NCI-H345 (cell line): Measurements from ENCODE around the gene CNOT6L.

Experiments used
- DNase-seq: peaks from one replicate; lab custom pipeline; 2025; lab: John Stamatoyannopoulos, UW

Gene CNOT6L

DNA sequence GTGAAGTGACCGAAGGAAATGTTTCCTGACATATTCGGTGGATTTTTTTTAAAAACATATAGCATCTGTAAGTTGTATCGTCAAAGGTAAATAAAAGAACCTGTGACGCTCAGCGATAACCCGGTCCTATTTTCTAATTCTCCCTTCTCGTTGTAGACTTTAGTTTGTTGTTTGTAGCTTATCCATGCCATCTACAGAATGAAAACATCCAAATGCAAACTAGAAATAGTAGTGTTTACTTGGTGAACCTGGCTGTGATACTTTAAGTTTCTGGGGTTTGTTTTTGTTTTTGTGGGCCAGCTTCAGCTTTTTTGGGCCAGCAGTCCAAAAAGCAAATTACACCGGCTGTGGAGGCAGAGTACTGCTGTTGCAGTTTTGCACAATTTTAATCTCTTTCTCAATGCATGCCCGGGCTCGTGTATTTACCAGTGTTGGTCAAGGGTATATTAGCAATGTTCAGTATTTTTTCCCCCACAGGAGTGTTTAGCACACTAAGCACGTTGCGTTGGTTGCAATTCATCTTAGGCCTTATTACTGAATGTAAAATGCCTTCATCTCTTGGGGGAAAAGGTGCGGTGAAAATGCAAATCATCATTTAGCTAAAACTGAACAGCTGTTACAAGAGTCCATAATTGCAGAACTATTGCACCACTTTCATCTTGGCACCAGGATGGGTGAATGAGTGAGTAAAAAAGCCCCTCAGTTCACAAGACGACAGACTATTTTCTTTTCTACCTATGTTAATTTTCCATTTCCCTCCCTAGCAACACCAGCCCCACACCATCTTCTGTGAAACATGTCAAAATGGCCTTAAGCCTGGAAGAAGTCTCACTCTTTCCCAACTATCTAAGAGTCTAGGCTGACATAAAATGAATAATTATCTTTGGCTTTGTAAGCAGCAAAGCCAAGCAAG, 1.7 kb upstream of the CNOT6L start:
- no peak for DNase-seq

DNA sequence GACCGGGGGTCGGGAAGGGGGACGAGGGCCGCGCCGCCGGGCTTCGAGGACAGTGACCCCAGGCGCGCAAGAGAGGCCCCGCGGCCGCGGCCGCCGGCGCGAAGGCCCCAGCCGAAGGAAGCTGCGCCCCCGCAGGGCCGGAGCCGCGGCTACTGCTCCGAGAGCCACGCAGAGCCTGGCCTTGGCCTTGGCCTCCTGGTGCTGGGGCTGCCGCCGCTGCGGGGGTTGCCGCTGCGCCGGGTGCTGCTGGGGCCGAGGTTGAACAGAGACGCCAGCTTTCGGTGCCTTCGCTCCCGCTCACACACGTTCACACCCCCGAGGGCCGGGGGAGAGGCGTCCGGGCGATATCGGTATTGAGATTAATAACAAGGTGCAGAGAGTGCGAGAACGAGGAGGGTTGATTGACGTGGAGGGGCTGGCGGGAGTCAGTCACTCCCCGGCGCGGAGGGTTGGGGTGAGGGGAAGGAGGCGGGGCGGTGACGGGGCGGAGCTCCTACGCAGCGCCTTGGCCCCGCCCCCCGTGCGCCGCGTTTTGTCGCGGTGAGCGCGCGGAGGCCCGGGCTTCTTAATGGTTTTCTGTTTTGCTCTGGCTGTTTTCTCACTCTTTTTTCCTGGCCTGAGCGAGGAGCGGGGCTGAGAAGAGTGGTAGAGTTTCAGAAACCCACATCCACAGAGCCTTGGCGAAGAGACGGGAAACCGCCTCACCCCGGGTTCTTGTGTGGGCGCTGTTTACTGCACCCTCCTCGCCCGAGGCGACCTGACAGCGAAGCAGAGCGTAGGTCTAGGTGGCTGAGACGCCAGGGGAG, 878 bp upstream of the CNOT6L start:
- peak; percentile 86 for DNase-seq

DNA sequence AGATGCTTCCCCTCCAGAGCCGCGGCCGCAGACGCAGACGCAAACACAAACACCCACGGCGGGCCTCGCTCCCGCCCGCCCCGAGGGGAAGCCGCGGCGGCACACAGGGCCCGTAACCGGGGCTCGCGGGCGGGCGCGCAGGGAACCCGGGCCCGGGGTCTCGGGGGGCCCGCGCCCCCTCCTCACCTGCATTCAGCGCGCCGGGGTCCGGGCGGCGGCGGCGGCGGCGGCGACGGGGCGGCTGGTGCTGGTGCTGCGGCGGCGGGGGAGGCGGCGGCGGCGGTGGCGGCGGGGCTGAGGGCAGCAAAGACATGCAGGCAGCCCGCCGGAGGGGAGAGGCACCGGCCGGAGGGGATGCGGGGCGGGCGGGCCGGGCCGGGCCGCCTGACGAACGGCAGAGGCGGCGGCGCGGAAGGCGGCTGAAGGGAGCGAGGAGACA, 255 bp upstream of the CNOT6L start:
- DNase-seq = peak; percentile 15

DNA sequence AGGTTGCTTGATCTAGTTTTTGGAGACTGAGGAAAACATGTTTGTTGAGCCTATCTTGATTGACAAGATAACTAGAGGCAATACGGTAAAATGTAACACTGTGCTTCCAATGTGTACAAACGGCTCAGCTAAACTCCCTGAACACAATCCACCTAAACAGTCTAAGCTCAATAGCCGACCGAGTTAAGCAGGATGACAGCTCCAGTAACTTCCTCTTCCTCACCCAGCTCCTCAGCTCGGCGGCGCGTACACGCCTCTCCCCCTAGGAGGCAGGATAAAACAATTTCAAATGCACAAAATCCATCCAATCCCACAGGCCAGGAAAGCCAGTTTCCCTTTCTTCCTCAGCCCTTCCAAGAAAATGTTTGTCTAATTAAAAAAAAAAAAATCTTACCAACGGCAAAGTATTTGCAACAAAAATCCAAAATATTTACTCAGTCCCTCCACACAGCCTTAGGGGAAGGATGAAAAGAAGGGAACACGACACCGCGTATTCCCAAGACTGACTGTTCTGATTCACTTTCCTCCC, 1.0 kb downstream of the CNOT6L start:
- DNase-seq = peak; percentile 65

DNA sequence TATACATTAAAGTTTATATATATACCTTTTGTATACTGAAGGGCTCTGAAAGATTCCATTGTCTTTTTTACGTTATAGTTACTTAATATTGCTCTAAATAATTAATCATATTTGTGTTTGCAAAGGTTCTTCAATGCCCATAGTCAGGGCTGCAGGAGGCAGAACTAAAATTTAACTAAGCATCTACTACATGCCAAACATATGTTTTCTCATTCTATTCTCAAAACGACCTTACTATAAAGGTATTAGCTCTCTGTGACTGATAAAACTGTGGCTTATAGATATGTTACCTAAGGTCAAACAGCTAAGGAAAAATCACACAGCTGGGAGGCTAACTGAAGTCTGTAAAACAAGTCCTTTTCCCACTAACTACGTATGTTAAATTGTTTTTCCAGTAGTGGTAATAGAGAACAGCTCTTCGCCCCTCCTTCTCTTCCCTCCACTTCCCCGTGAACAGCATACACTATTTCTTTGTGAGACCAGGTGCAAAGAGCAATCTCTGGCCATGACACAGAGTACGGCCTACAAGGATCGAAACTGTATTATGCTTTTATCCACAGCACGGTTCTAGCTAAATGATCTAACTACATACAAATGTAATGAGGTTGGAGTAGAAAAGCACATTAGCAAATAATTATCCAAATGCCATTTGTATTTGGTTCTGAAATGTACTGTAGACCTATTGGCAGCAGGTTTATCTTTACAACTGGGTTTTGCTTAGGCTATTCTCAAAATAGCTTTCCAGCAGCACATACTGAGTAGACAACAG, 1.7 kb downstream of the CNOT6L start:
- no peak for DNase-seq

DNA sequence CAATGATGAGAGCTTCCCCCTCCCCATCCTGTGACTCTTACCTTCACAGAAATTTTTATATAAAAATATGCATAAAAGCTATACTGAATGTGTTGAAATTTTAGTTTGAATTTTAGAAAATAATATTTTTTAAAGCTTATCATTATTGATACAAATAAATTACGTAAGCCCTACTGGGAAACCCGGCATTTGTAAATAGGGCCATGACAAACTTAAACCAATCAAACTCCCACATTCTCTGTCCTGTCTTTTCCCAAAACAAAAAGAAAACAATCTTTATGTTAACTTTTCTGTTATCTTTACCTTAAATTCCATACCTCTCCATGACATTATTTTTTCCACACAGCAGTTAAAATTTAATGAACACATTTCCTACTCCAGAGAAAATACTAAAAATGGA, 2.6 kb downstream of the CNOT6L start:
- DNase-seq = no peak

DNA sequence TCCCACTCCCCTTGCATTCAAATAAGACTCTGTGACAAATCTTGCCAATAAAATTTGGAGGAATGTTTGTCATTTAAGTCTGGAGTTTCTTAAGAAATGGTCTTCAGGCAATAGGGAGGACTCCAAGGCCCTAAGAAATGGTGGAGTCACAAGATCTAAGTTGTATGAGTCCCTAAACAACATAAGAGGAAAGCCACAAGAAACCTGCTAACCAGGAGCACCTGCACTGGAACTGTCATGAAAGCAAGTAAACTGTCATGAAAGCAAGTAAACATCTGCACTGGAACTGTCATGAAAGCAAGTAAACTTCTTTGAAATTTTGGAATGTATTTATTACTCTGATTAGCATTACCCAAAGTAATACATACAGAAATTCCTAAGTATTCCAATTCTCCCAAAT, 3.5 kb downstream of the CNOT6L start:
- no peak for DNase-seq

DNA sequence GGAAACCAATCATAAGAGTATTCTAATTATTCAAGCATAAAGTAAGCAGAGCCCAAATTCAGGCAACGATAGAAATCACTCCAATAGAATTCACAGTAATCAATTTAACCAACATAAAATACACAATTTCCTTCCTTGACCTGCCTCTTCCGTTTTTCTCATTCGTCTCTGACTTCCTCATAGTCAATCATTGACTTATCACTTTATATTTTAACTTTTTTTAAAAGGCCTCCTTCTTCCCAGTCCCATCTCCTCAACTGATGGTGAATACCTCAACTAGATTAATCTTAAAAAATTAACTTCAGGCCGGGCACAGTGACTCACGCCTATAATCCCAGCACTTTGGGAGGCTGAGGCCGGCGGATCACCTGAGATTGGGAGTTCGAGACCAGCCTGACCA, 13.3 kb downstream of the CNOT6L start:
- no peak for DNase-seq

DNA sequence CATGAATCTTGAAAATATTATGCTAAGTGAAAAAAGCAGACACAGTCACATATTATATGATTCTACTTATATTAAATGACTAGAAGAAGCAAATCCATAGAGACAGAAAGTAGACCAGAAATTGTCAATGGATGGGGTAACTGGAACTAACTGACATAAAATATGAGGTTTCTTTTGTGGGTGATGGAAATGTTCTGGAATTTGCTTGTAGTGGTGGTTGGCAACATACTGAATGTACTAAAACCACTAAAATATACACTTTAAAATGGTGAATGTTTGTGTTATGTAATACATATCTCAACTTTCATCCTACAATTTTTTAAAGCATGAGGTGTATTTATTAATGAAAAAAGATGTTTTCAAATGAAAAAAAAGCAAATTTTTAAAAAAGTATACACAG, 14.7 kb downstream of the CNOT6L start:
- DNase-seq = no peak

DNA sequence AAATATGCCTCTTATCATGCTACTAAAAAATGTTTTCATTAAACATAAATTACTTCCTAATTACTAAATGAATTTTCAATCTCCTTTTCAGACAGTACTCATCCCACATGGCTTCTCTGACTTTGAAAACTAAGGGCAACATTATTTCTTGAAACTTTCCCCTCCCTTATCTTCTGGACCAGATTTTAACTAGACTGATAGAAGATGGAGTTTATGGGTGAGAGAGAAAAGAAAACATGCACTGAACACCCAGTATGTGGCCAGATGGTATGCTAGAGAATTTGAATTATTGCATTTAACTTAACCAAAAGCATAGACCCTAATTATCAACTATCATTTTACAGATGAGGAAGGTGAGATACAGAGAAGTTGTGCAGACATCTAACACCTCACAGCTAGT, 16.8 kb downstream of the CNOT6L start:
- DNase-seq = no peak

DNA sequence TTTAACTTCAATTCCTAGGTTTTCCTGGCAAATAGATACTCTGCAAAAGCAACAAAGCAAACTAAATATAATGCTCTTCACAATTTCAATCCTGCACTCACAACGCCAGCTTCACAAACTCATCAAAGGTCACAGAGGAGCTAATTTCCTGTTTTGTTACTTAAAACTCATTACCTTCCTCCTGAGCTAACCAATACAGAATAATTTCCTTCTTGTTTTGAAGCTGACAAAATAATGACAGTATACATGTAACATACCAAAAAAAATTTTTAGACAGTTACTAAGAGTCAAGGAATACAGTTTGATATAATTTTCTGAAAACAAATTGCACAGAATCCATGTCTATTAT, 17.9 kb downstream of the CNOT6L start:
- no peak for DNase-seq

DNA sequence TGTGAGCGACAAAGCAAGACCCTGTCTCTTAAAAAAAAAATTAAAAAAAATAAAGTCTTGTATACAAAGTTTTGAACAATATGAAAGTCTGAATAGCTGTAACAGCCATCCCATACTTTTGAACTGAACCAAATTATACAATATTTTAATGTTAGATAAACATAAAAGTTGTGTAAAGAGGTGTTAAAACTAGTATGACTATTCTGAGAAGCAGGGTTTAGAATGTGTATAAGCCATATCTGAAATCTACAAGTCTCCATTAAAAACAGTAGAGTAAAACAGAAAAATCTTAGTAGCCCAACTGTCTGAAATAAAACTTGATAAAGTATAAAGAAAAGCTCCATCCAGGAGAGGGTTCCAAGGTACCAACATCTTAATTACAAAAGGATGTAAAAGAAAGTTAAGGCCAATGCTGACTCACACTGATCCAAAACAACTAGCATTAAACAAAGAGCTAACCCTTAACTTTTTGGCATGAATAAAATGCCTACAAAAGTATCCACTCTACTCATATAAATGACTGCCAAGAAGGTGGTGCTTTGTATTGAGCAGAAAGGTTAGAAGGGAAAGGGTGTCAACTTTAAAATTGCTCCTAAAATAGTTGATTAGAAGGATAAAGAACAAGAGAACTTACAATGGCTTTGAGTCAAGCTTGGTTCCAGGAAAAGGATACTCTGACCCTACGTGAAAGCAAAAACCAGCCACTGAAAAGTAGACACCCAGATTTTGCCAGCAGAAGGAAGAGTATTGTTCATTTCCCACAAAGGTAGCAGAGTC, 18.5 kb downstream of the CNOT6L start:
- no peak for DNase-seq

DNA sequence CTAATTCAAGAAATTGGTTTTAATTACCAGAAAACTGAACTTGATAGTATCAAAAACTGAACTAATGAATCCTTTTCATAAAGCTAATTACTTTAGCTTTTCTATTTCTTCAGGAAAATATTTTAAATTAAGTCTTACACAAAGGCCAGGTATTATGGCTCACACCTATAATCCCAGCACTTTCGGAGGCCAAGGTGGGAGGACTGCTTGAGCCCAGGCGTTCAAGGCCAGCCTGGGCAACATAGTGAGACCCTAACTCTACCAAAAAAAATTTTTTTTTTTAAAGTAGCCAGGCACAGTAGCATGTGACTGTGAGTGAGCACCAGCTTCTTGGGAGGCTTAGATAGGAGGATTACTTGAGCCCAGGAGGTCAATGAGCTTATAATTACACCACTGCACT, 19.1 kb downstream of the CNOT6L start:
- DNase-seq = no peak

DNA sequence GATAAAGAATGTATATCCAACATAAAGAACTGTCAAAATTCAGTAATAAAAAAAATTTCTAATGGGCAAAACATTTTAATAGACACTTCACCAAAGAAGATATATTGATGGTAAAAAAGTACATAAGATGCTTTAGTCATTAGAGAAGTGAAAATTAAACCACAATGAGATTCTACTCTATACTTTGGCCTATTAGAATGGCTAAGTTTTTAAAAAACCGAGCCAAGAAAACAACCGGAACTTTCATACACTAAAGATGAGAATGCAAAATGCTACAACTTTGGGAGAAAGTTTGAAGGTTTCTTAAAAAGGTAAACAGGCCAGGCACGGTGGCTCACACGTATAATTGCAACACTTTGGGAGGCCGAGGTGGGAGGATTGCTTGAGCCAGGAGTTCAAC, 20.8 kb downstream of the CNOT6L start:
- no peak for DNase-seq

DNA sequence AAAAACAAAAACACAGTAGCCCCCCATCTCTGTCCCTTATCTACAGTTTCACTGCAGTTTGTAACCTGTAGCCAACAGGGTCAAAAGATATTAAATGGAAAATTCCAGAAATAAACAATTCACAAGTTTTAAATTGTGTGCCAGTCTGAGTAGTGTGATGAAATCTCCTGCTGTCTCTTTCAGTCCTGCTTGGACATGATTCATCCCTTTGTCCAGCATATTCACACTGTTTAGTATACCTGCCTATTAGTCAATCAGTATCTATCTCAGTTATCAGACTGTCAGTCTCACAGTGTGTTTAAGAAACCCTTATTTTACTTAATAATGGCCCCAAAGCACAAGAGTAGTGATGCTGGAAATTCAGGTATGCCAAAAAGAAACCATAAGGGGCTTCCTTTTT, 21.9 kb downstream of the CNOT6L start:
- DNase-seq = no peak

DNA sequence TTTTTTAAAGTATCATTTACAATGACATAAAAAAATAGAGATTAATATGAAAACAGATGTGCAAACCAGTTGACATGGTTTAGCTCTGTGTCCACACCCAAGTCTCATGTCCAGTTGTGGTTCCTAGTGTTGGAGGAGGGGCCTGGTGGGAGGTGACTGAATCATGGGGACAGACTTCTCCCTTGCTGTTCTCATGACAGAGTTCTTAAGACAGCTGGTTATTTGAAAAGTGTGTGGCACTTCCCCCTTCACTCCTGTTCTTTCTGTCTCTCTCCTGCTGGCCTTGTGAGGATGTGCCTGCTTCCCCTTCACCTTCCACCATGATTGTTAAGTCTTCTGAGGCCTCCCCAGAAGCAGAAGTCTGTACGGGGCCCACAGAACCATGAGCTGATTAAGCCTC, 23.8 kb downstream of the CNOT6L start:
- no peak for DNase-seq

DNA sequence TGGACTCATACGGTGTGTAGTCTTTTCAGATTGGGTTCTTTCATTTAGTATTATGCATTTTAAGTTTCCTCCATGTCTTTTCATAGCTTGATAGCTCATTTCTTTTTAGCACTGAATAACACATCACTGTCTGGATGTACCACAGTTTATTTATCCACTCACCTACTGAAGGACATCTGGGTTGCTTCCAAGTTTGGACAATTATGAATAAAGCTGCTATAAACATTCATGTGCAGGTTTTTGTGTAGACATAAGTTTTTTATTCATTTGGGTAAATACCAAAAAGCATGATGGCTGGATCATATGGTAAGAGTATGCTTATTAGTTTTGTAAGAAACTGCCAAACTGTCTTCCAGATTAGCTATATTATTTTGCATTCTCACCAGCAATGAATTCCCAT, 29.0 kb downstream of the CNOT6L start:
- DNase-seq = no peak

DNA sequence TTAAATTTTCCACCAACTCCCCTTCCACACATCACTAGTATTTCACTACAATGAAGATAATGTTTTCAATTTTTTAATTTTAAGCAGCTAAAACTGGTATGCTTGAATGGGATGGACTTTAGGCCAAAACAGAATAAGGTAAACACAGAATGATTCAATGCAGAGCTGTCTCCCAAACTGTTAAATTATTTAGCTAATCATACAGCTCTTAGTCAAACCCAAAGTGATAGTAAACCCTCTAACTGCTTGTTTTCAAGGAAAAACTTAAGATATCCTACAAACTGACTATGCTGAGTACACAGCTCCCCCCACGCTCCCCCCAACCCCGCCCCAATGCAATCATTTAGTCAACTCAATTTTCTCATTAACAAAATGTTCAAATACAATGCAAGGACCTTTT, 30.2 kb downstream of the CNOT6L start:
- no peak for DNase-seq

DNA sequence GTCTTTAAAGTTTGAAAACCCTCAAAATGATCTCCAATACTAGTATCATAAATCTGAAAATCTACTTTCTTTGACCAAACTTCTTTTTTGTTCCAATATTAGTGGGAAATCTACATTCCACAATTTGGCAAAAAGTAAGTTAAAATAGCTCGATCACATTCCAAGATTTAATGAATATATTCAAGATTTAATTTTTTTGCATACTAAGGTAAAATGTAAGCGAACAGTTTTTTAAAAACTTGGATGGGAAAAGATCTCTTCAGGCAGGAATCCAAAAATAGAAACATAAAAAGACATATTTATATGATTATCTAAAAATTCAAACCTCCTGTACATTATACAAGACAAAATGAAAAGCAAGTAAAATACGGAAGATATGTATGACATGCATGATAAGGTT, 31.2 kb downstream of the CNOT6L start:
- no peak for DNase-seq

DNA sequence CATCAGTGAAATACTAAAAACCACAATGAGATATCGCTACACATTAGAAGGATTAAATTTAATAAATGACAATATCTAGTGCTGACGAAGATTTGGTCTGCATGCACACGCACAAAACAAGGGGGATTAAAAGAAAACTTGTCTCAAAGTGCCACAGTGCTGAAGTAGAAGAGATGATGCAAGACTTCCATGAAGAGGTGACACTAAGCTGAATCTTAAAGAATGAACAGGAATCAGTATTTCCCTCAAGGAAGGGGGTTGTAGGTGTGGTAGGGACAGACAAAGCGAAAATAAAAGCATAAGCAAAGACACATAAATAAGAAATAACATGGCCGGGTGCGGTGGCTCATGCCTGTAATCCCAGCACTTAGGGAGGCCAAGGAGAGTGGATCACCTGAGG, 33.5 kb downstream of the CNOT6L start:
- no peak for DNase-seq

DNA sequence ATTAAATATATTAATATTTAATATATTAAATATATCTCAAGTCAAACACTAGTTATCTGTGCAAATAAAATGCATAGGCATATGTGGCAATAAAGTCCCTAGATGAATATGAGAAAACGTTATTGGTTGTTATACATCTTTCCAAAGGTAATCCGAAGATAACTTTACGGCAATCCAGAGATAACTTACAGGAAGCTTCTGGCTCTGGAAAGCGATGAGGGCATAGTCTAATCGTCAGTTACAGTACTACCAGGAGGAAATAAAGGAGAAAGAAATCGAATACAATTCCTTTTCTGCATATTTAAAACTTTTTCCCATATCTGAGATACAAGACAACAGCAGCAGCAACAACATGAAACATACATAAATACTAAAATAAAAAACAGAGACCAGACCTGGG, 35.3 kb downstream of the CNOT6L start:
- DNase-seq = no peak
